ENCODE data around the gene RHBDF1.

Gene RHBDF1

DNA sequence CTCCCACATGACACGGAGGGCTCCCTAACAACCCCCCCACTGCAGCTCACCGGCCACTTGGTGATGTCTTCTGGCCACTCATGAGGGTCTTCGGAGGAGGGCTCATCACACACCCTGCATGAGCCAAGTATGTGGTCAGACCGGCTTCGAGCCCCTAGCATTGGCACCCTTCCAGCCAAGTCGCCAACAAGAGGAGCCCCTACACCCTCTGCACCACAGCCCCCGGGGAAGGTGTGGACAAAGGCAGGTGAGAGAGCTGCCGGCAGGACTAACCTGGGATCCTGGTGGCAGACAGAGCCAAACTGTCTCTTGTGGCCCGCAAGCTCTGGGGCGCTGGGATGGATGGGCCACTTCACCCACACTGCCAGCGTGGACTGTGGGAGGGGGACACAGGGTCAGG, 12.3 kb downstream of the RHBDF1 start:
- TF ChIP-seq, protein P1, sequence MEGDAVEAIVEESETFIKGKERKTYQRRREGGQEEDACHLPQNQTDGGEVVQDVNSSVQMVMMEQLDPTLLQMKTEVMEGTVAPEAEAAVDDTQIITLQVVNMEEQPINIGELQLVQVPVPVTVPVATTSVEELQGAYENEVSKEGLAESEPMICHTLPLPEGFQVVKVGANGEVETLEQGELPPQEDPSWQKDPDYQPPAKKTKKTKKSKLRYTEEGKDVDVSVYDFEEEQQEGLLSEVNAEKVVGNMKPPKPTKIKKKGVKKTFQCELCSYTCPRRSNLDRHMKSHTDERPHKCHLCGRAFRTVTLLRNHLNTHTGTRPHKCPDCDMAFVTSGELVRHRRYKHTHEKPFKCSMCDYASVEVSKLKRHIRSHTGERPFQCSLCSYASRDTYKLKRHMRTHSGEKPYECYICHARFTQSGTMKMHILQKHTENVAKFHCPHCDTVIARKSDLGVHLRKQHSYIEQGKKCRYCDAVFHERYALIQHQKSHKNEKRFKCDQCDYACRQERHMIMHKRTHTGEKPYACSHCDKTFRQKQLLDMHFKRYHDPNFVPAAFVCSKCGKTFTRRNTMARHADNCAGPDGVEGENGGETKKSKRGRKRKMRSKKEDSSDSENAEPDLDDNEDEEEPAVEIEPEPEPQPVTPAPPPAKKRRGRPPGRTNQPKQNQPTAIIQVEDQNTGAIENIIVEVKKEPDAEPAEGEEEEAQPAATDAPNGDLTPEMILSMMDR (IDR thresholded peaks at IDR 0.05; ENCODE audit: low read depth, low read length), result no peak
- no peak for DNase-seq (ENCODE audit: low read depth, low spot score)
- H3K4me3 ChIP-seq (ENCODE audit: low read depth, low read length), result no peak overlapping the region
- in situ Hi-C loops (cut with HindIII; ENCODE audit: low sequenced_read_pairs), result no loop called here

DNA sequence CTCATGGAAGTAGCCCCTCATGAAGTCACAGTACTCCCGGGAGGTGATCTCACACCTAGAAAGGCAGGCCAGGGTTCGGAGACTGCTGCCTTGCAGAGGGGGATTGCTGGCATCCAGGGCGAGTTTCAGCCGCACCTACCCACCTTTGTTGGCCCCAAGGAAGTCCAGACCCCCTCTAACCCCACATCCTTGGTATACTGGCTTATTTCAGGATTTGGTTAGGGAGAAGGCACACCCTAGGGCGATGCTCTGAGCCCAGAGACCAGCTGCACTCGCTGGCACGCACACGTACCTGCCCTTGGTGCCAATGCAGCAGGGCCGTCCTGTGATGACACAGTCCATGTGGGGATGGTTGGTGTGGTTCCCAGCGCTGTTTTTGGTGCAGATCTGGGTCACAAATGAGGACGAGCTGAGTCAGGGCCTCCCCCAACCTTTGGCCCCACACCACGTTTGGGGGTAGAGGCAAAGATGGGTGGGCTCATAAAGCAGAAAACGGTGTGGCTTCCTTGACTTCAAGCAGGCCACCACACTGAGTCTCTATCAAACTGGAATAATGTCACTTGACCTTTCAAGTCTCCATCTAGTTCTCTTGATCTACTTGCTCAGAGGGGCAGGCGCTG, 12.9 kb downstream of the RHBDF1 start:
- DNase-seq (ENCODE audit: low read depth, low spot score), result no peak
- H3K4me3 ChIP-seq (ENCODE audit: low read depth, low read length), result no peak overlapping the region
- in situ Hi-C loops (cut with HindIII; ENCODE audit: low sequenced_read_pairs), result no loop called here
- TF ChIP-seq, protein P1 (IDR thresholded peaks at IDR 0.05; ENCODE audit: low read depth, low read length), result no peak

DNA sequence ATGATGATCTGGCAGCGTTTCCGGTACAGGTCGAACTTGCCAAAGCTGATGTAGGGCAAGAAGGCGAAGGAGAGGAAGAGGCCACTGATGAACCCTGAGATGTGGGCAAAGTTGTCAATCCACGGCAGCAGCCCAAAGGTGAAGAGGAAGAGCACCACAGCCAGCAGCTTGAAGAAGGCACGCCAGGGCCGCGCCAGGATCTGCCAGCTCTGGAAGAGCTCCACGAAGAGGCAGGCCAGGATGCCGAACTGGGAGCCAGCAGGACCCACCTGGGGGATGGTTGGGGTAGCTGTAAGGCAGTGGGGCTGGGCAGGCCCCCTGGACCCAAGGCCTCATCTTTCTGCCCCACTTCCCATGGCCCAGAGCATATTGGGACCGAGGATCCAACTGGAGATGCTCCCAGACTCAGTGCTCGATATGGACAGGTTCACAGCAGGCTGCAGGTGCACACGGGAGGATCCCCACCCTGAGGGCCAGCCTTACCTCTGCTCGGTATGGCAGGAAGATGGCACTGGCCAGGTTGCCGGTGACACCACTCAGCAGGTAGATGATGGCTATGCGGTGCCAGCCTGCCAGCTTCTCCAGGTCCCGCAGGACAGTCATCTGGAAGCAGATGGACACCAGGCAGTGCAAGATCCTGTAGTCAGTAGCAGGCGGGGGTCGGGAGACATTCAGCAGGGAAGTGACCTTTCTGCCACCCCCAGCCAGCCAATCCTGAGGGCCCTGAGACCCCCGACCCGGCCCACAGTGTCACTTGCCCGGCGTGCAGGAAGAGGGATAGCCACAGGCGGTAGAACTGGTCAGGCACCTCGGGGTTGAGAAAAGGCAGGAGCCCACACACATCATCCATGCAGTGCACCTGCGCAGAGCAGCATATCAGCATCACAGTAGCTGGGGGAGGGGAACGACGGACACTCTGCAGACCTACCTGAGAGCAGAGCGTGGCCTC, 13.7 kb downstream of the RHBDF1 start:
- no peak for DNase-seq (ENCODE audit: low read depth, low spot score)
- no peak overlapping the region for H3K4me3 ChIP-seq (ENCODE audit: low read depth, low read length)
- TF ChIP-seq, protein P1 (IDR thresholded peaks at IDR 0.05; ENCODE audit: low read depth, low read length), result no peak
- in situ Hi-C loops (cut with HindIII; ENCODE audit: low sequenced_read_pairs), result no loop called here

DNA sequence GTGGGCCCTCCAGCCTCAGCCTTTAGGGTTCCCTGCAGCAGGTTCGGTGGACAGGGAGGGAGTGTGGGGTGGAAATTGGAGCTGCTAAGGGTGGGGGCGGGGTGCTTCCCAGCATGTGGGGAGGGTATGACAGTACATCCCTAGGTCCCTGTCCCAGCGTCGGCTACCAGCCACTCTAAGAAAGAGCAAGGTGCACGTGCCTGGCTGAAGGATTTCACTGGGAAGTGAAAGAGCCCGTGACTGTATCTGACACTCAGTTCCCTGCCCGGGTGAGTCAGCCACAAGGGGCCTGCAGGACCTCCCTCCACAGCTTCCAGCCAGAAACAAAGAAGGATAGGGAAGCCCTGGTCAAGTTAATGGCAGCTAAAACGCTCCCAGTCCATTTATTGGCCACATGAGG, 14.7 kb downstream of the RHBDF1 start:
- in situ Hi-C loops (cut with HindIII; ENCODE audit: low sequenced_read_pairs), result no loop called here
- no peak for DNase-seq (ENCODE audit: low read depth, low spot score)
- no peak overlapping the region for H3K4me3 ChIP-seq (ENCODE audit: low read depth, low read length)
- TF ChIP-seq, protein P1 (IDR thresholded peaks at IDR 0.05; ENCODE audit: low read depth, low read length), result no peak

DNA sequence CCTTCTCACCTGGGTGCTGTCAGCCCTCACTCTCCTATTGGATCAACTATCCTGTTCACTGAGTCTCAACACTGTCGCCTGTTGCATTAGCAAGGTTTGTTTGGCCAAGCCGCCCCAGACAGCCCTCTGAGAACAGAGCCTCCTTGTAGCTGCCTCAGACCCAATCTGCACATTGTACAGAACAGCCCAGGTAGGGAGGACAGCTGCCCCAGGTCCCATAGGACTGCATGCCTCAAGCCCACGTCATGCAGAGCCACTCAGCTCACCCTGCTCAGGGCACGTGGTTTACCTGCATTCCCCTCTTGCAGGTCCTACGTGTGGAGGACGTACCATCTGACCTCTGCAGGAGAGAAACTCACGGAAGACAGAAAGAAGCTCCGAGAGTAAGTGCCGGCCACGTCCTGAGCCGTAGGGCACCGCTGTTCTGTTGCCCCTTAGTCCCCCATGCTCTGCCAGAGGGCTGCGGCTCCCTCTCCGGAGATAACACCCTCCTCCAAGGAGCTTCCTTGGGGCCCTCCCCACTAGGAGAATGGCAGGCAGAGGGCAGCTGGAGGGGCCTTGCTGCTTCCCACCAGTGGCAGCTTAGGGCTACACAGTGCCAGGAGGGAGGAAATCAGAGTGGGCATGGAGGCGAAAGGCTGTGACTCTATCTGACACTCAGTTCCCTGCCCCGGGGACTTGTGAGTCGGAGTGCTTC, 16.1 kb downstream of the RHBDF1 start:
- in situ Hi-C loops (cut with HindIII; ENCODE audit: low sequenced_read_pairs), result no loop called here
- H3K4me3 ChIP-seq (ENCODE audit: low read depth, low read length), result no peak overlapping the region
- DNase-seq (ENCODE audit: low read depth, low spot score), result no peak
- TF ChIP-seq, protein P1 (IDR thresholded peaks at IDR 0.05; ENCODE audit: low read depth, low read length), result no peak

DNA sequence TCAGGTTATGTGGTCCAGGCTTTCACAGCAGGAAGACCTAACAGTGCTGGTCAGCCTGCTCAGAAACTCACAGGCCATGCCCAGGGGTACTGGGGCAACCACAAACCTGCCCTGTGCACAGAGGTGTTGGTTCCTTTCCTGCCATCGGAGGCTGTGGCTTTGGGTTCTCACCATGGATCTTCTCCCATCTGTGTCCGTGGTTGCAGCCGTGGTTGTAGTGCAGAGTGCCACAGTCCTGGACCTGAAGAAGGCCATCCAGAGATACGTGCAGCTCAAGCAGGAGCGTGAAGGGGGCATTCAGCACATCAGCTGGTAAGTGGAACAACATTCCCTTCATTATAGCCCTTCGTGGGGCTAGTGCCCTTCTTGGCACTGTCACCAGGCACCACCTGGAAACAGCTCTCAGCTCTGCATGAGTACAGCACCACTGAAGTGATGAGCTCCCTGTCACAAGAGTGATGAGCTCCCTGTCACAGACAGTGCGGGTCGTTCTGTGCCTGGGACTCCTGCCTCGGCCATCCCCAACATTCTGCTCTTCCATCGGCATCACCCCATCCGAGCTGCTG, 16.8 kb downstream of the RHBDF1 start:
- TF ChIP-seq, protein P1 (IDR thresholded peaks at IDR 0.05; ENCODE audit: low read depth, low read length), result no peak
- in situ Hi-C loops (cut with HindIII; ENCODE audit: low sequenced_read_pairs), result no loop called here
- no peak overlapping the region for H3K4me3 ChIP-seq (ENCODE audit: low read depth, low read length)
- no peak for DNase-seq (ENCODE audit: low read depth, low spot score)
